ENCODE data around the gene CFAP100. TPM values are rescaled to one million over a fixed set of nuclear protein-coding genes. Genes with fewer than 3 reads are reported as not detected.
A peak's percentile ranks its signal among the peaks of the same experiment; 100 is the strongest.

Gene CFAP100
- total RNA-seq, 2 donors from 2014 or later = not detected

GRCh38 chr3:126445506-126445905, 50.8 kb downstream of the CFAP100 start:
- Mint-ChIP-seq H3K36me3 (ENCODE audit: insufficient read depth in 2 of 2) (peaks cover 0 to 2% of the 10 kb centered on the region in 2 donors), H3K4me1 (ENCODE audit: low read depth) (no peaks in the 10 kb centered on the region), H3K27ac (no peak overlapping the region), H3K4me3 (no peak overlapping the region), H3K27me3 (ENCODE audit: low read depth) (no peaks in the 10 kb centered on the region), H3K9me3 (no peaks in the 10 kb centered on the region)
- ATAC-seq (replicated peaks in 1 of 2) (no peak), DNase-seq (no peak)

- no peak overlapping the region for H3K27ac Mint-ChIP-seq
- ATAC-seq (replicated peaks in 1 of 2) (no peak), DNase-seq (no peak)
- H3K9me3 Mint-ChIP-seq = no peaks in the 10 kb centered on the region
- no peak overlapping the region for H3K4me3 Mint-ChIP-seq
- peaks cover 0 to 3% of the 10 kb centered on the region in 2 donors for H3K36me3 Mint-ChIP-seq (ENCODE audit: insufficient read depth in 2 of 2)
- H3K4me1 Mint-ChIP-seq (ENCODE audit: low read depth) = peaks cover 5% of the 10 kb centered on the region
- no peaks in the 10 kb centered on the region for H3K27me3 Mint-ChIP-seq (ENCODE audit: low read depth)
These were observed 51.6 kb downstream of the CFAP100 start for GRCh38 chr3:126446301-126446700.

- no peaks in the 10 kb centered on the region for H3K9me3 Mint-ChIP-seq
These were observed 52.1 kb downstream of the CFAP100 start for GRCh38 chr3:126446791-126447190.

GRCh38 chr3:126447456-126448106, 52.9 kb downstream of the CFAP100 start:
- Mint-ChIP-seq H3K36me3 (ENCODE audit: insufficient read depth in 2 of 2) (peaks cover 0 to 9% of the 10 kb centered on the region in 2 donors), H3K27me3 (ENCODE audit: low read depth) (no peaks in the 10 kb centered on the region), H3K4me1 (ENCODE audit: low read depth) (peaks cover 5% of the 10 kb centered on the region), H3K9me3 (no peaks in the 10 kb centered on the region), H3K27ac (peak overlapping the region; percentile 42), H3K4me3 (no peak overlapping the region)
- DNase-seq (no peak), ATAC-seq (replicated peaks in 1 of 2) (no peak)

More at GRCh38 chr3:126446791-126447190, 52.1 kb downstream of the CFAP100 start:
- Mint-ChIP-seq H3K27ac (peak overlapping the region; percentile 20), H3K4me3 (no peak overlapping the region), H3K27me3 (ENCODE audit: low read depth) (no peaks in the 10 kb centered on the region), H3K36me3 (ENCODE audit: insufficient read depth in 2 of 2) (peaks cover 0 to 6% of the 10 kb centered on the region in 2 donors), H3K4me1 (ENCODE audit: low read depth) (peaks cover 5% of the 10 kb centered on the region)
- DNase-seq = no peak
- ATAC-seq (replicated peaks in 1 of 2) = no peak

- no peak for ATAC-seq (replicated peaks in 1 of 2)
- no peak for DNase-seq
- H3K36me3 Mint-ChIP-seq (ENCODE audit: insufficient read depth in 2 of 2) = peaks cover 0 to 8% of the 10 kb centered on the region in 2 donors
These were observed 53.6 kb downstream of the CFAP100 start for GRCh38 chr3:126448136-126448892.

GRCh38 chr3:126448893-126449180, 54.1 kb downstream of the CFAP100 start:
- no peaks in the 10 kb centered on the region for H3K9me3 Mint-ChIP-seq
- peaks cover 0 to 8% of the 10 kb centered on the region in 2 donors for H3K36me3 Mint-ChIP-seq (ENCODE audit: insufficient read depth in 2 of 2)
- no peak overlapping the region for H3K4me3 Mint-ChIP-seq
- no peak for DNase-seq
- H3K27me3 Mint-ChIP-seq (ENCODE audit: low read depth) = no peaks in the 10 kb centered on the region
- no peak overlapping the region for H3K27ac Mint-ChIP-seq
- ATAC-seq (replicated peaks in 1 of 2) = no peak
- peaks cover 5% of the 10 kb centered on the region for H3K4me1 Mint-ChIP-seq (ENCODE audit: low read depth)

More at GRCh38 chr3:126448136-126448892, 53.6 kb downstream of the CFAP100 start:
- Mint-ChIP-seq H3K4me3 (no peak overlapping the region), H3K27me3 (ENCODE audit: low read depth) (no peaks in the 10 kb centered on the region), H3K4me1 (ENCODE audit: low read depth) (peaks cover 5% of the 10 kb centered on the region), H3K27ac (no peak overlapping the region), H3K9me3 (no peaks in the 10 kb centered on the region)

- no peak overlapping the region for H3K4me3 Mint-ChIP-seq
- ATAC-seq (replicated peaks in 1 of 2) (no peak), DNase-seq (no peak)
- no peak overlapping the region for H3K27ac Mint-ChIP-seq
- H3K36me3 Mint-ChIP-seq (ENCODE audit: insufficient read depth in 2 of 2) = peaks cover 0 to 8% of the 10 kb centered on the region in 2 donors
- H3K9me3 Mint-ChIP-seq = no peaks in the 10 kb centered on the region
- H3K27me3 Mint-ChIP-seq (ENCODE audit: low read depth) = no peaks in the 10 kb centered on the region
- peaks cover 5% of the 10 kb centered on the region for H3K4me1 Mint-ChIP-seq (ENCODE audit: low read depth)
These were observed 54.9 kb downstream of the CFAP100 start for GRCh38 chr3:126449621-126450051.

GRCh38 chr3:126450219-126450618, 55.5 kb downstream of the CFAP100 start:
- peaks cover 0 to 8% of the 10 kb centered on the region in 2 donors for H3K36me3 Mint-ChIP-seq (ENCODE audit: insufficient read depth in 2 of 2)
- no peak for DNase-seq
- ATAC-seq (replicated peaks in 1 of 2) = no peak
- H3K9me3 Mint-ChIP-seq = no peaks in the 10 kb centered on the region
- H3K27me3 Mint-ChIP-seq (ENCODE audit: low read depth) = no peaks in the 10 kb centered on the region
- no peak overlapping the region for H3K27ac Mint-ChIP-seq
- H3K4me3 Mint-ChIP-seq = no peak overlapping the region
- peaks cover 5% of the 10 kb centered on the region for H3K4me1 Mint-ChIP-seq (ENCODE audit: low read depth)

- Mint-ChIP-seq H3K4me3 (no peak overlapping the region), H3K27ac (no peak overlapping the region), H3K36me3 (ENCODE audit: insufficient read depth in 2 of 2) (peaks cover 0 to 8% of the 10 kb centered on the region in 2 donors), H3K27me3 (ENCODE audit: low read depth) (no peaks in the 10 kb centered on the region), H3K4me1 (ENCODE audit: low read depth) (peaks cover 5% of the 10 kb centered on the region), H3K9me3 (no peaks in the 10 kb centered on the region)
- DNase-seq (no peak), ATAC-seq (replicated peaks in 1 of 2) (no peak)
These were observed 56.0 kb downstream of the CFAP100 start for GRCh38 chr3:126450744-126451143.

- no peak for ATAC-seq (replicated peaks in 1 of 2)
- Mint-ChIP-seq H3K27me3 (ENCODE audit: low read depth) (no peaks in the 10 kb centered on the region), H3K4me1 (ENCODE audit: low read depth) (peaks cover 5% of the 10 kb centered on the region), H3K27ac (no peak overlapping the region), H3K36me3 (ENCODE audit: insufficient read depth in 2 of 2) (peaks cover 0 to 8% of the 10 kb centered on the region in 2 donors), H3K4me3 (no peak overlapping the region), H3K9me3 (no peaks in the 10 kb centered on the region)
- no peak for DNase-seq
These were observed 56.8 kb downstream of the CFAP100 start for GRCh38 chr3:126451511-126451910.

- H3K9me3 Mint-ChIP-seq = no peaks in the 10 kb centered on the region
- H3K27ac Mint-ChIP-seq = no peak overlapping the region
- H3K4me3 Mint-ChIP-seq = no peak overlapping the region
- ATAC-seq (replicated peaks in 1 of 2) (no peak), DNase-seq (no peak)
- no peaks in the 10 kb centered on the region for H3K27me3 Mint-ChIP-seq (ENCODE audit: low read depth)
- H3K4me1 Mint-ChIP-seq (ENCODE audit: low read depth) = peaks cover 10% of the 10 kb centered on the region
- peaks cover 0 to 10% of the 10 kb centered on the region in 2 donors for H3K36me3 Mint-ChIP-seq (ENCODE audit: insufficient read depth in 2 of 2)
These were observed 57.5 kb downstream of the CFAP100 start for GRCh38 chr3:126452213-126452612.

GRCh38 chr3:126454025-126454424, 59.3 kb downstream of the CFAP100 start:
- H3K9me3 Mint-ChIP-seq = no peaks in the 10 kb centered on the region
- peak overlapping the region; percentile 1 for H3K27ac Mint-ChIP-seq
- H3K4me1 Mint-ChIP-seq (ENCODE audit: low read depth) = peaks cover 15% of the 10 kb centered on the region
- DNase-seq (no peak), ATAC-seq (replicated peaks in 1 of 2) (no peak)
- H3K36me3 Mint-ChIP-seq (ENCODE audit: insufficient read depth in 2 of 2) = peaks cover 0 to 10% of the 10 kb centered on the region in 2 donors
- no peak overlapping the region for H3K4me3 Mint-ChIP-seq
- no peaks in the 10 kb centered on the region for H3K27me3 Mint-ChIP-seq (ENCODE audit: low read depth)

- Mint-ChIP-seq H3K27ac (peak overlapping the region; percentile 72), H3K4me1 (ENCODE audit: low read depth) (peaks cover 15% of the 10 kb centered on the region), H3K9me3 (no peaks in the 10 kb centered on the region), H3K4me3 (no peak overlapping the region), H3K27me3 (ENCODE audit: low read depth) (no peaks in the 10 kb centered on the region), H3K36me3 (ENCODE audit: insufficient read depth in 2 of 2) (peaks cover 0 to 10% of the 10 kb centered on the region in 2 donors)
- no peak for DNase-seq
- no peak for ATAC-seq (replicated peaks in 1 of 2)
These were observed 59.9 kb downstream of the CFAP100 start for GRCh38 chr3:126454437-126455198.

All from activated T-cell treated with anti-CD3 and anti-CD28 coated beads, Interleukin-2, amount 50 U/mL, for 72 hours (primary cell).